Mucosa of descending colon (tissue), 3 donors: ENCODE results near the gene CDK8. TPM values are rescaled to one million over a fixed set of nuclear protein-coding genes. Genes with fewer than 3 reads are reported as not detected.

Experiments used
- ATAC-seq: fragments of 200-7000 bp; cut with Tn5 transposase; one replicate; pipeline ENCODE4 v1.9.1; 2020; ENCODE audit warnings: mild to moderate bottlenecking, moderate library complexity
- DNase-seq, 3 donors: peaks; one replicate each; pipeline ENCODE4 v3.0.0-alpha.2; 2020
- H3K36me3 ChIP-seq: fragments of 200-600 bp; one replicate; pipeline ENCODE4 v1.8.0; 2021; ENCODE audit warnings: low read depth, mild to moderate bottlenecking
- H3K4me1 ChIP-seq: fragments of 200-600 bp; one replicate; pipeline ENCODE4 v1.8.0; 2021; ENCODE audit warnings: low read depth, mild to moderate bottlenecking
- H3K4me3 ChIP-seq: fragments of 200-600 bp; one replicate; pipeline ENCODE4 v1.8.0; 2021; ENCODE audit warnings: mild to moderate bottlenecking
- H3K9me3 ChIP-seq: fragments of 200-600 bp; one replicate; pipeline ENCODE4 v1.8.0; 2021; ENCODE audit warnings: mild to moderate bottlenecking
- intact Hi-C, 2 donors: fragments of 100-400 bp; cut with DNase I in 1 of 2; cut with micrococcal nuclease in 1 of 2; formaldehyde crosslinking; loops; one replicate each; pipeline versions ENCODE4 v1.11.0 to v1.11.1; 2022; cut with DNase I, micrococcal nuclease
- total RNA-seq, 3 donors: library from RNA; stranded (reverse); fragmentation: NEBNext Ultra II Directional in 2 of 3; extraction: Animal tissue kit (Norgen Biotek cat#: 25700) in 2 of 3; gene quantifications; one replicate each; pipeline versions ENCODE4 v1.2.1 to v1.2.4, GENCODE V29; 2021 to 2023
- TF ChIP-seq, protein P1 (sequence below): fragments of 200-600 bp; IDR thresholded peaks from one replicate; pipeline ENCODE4 v1.8.0; 2022; ENCODE audit warnings: antibody characterized with exemption, mild to moderate bottlenecking
- donor health status: DM: no; HTN: no; CAD: no; lungs with moderate emphysema.
- donor health status: DM: no; HTN: no; CAD: no.
- donor health status: DM: no; HTN: yes; CAD: no.

CDK8 gene
- total RNA-seq, 3 donors from 2014 or later: 20.4 to 45.1 (median 20.4) TPM

DNA sequence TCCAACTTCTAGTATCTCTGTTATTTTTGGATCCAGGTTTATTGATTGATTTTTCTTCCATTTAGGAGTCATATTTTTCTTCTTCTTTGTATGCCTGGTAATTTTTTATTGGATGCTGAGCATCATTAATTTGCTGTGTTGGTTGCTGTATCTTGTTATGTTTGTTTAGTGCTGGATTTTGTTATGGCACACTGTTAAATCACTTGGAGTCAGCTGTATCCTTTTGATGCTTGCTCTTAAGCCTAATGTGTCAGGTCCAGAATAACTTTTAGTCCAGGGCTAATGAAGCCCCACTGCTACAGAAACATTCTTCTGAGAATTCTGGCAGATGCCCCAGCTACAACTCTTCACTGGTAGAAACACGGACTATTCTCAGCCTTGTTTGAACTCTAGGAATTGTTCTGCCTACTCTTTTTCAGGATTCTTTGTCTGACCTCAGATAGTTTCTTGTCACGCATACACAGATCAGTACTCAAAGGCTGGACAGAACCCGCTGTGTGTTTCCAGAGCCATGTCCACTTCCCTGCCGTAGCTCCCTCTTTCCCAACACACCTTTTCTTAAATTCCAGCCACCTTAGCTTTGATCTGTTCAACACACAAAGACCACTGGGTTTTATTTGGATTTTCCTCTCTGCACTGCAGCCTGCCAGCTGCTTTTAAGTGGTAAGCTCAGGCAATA, 166.5 kb downstream of the CDK8 start:
- no peak for DNase-seq
- Histone ChIP-seq H3K36me3 (no peaks in the 10 kb centered on the region), H3K9me3 (no peaks in the 10 kb centered on the region), H3K4me1 (no peaks in the 10 kb centered on the region), H3K4me3 (no peak overlapping the region)
- TF ChIP-seq, protein P1, sequence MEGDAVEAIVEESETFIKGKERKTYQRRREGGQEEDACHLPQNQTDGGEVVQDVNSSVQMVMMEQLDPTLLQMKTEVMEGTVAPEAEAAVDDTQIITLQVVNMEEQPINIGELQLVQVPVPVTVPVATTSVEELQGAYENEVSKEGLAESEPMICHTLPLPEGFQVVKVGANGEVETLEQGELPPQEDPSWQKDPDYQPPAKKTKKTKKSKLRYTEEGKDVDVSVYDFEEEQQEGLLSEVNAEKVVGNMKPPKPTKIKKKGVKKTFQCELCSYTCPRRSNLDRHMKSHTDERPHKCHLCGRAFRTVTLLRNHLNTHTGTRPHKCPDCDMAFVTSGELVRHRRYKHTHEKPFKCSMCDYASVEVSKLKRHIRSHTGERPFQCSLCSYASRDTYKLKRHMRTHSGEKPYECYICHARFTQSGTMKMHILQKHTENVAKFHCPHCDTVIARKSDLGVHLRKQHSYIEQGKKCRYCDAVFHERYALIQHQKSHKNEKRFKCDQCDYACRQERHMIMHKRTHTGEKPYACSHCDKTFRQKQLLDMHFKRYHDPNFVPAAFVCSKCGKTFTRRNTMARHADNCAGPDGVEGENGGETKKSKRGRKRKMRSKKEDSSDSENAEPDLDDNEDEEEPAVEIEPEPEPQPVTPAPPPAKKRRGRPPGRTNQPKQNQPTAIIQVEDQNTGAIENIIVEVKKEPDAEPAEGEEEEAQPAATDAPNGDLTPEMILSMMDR: no peak
- intact Hi-C loops: no loop called here
- ATAC-seq: no peak

DNA sequence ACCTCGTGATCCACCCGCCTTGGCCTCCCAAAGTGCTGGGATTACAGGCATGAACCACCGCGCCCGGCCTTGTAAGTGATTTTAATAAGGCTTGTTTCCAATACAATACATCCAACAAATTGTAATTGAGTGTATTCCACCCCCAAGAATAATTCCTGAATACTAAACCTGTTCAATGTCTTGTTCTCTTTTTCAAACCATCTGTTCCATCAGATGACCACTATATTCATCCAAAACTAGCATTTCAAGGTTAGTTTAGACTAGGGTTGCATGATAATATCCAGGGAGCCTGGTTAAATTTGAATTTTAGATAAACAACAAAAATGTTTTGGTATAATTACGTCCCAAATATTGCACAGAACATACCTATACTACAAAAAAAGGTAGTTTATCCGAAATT, 168.1 kb downstream of the CDK8 start:
- Histone ChIP-seq H3K4me3 (no peak overlapping the region), H3K36me3 (no peaks in the 10 kb centered on the region), H3K9me3 (no peaks in the 10 kb centered on the region), H3K4me1 (no peaks in the 10 kb centered on the region)
- no peak for DNase-seq
- TF ChIP-seq, protein P1: no peak
- intact Hi-C loops: no loop called here
- ATAC-seq: no peak

DNA sequence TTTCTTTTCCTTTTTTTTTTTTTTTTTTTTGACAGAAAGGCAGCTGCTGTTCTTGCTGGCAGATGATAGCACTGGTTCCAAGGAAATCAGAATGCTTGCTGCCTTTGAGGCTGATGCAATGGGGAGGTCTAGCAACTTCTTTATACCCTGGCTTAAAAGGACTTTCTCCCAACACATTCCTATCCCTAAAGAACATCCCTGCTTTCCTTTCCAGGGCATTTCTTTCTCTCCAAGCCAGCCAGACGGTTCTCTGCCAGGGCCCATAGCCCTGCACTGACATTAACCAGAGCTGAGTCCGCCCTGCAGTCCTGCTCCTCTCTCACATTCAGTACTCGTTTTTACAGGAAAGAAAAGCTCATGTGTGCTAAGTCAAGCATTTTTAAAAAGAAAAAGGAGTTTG, 169.7 kb downstream of the CDK8 start:
- intact Hi-C loops: no loop called here
- TF ChIP-seq, protein P1: no peak
- Histone ChIP-seq H3K4me3 (no peak overlapping the region), H3K9me3 (no peaks in the 10 kb centered on the region), H3K36me3 (no peaks in the 10 kb centered on the region), H3K4me1 (no peaks in the 10 kb centered on the region)
- DNase-seq (no peak), ATAC-seq (peak; percentile 49)

DNA sequence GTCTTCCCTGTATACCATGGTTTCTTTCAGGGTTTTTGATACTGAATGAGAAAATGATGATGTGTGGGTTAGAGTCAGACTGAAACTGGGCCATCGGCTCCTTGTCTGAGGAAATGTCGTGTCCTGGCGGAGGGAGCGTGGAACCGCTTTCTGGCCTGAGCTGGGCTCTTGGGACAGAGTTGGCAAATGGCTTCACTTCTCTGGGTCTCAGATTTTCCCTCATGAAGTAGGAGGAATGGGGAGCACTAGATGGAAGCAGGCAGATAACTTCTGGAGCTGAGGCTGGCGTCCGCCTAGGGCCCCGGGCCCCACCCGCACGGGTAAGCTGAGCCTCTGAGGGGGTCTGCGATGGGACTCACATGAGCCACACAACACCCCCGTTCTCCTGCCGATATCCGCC, 170.3 kb downstream of the CDK8 start:
- Histone ChIP-seq H3K4me1 (no peaks in the 10 kb centered on the region), H3K4me3 (no peak overlapping the region), H3K9me3 (no peaks in the 10 kb centered on the region), H3K36me3 (no peaks in the 10 kb centered on the region)
- TF ChIP-seq, protein P1: no peak
- ATAC-seq: no peak
- no peak for DNase-seq
- intact Hi-C loops: no loop called here

DNA sequence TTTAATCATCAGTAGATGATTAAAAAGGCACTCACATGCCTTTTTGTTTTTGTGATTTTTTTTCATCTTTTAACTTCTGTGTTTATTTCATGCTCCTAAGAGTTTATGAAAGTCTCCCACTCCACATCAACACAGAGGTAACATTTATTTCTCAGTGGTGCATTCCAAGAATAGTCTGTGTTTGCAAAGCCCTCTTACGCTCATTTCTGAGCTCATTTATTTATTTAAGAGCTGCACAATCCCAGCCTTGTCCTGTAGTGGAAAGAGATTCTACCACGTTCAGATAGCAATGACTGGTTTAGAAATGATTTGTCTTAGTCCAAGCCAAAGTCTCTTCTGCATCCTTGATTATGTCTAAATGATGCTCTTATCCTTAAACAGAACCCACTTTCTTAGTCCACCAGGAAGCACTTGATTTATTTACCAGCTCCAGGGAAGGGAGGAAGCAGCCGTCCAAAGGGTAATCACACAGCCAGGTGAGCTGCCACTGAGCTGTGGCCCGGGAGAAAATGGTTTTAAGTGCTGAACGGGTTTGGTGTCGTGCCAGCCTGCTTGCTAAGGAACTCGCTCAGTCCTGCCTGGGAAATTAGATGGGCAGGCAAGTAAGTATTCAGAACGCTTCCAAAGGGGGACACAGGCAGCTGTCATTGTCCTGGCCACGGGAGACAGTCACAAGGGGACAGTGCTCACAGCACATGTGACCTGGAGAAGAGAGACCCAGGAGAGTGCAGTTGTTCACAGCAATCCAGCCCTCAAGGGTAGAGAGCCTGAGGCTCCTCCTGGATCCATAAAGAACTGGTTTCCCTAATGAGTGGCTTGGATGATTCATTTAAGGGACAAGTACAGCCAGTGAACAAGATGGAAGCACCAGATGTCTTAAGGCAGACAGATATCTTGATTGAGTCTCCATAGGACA, 171.8 kb downstream of the CDK8 start:
- TF ChIP-seq, protein P1: no peak
- no peak overlapping the region for H3K4me3 ChIP-seq
- peak; percentile 64 for ATAC-seq

More for the DNA sequence above, 171.8 kb downstream of the CDK8 start:
- H3K4me1 ChIP-seq: no peaks in the 10 kb centered on the region
- no peaks in the 10 kb centered on the region for H3K9me3 ChIP-seq
- intact Hi-C loops: no loop called here
- H3K36me3 ChIP-seq: no peaks in the 10 kb centered on the region
- DNase-seq: peak in 2 of 3 donors; percentile 30 to 36
